Measurements from ENCODE around the gene NUCKS1.

NUCKS1 gene

DNA sequence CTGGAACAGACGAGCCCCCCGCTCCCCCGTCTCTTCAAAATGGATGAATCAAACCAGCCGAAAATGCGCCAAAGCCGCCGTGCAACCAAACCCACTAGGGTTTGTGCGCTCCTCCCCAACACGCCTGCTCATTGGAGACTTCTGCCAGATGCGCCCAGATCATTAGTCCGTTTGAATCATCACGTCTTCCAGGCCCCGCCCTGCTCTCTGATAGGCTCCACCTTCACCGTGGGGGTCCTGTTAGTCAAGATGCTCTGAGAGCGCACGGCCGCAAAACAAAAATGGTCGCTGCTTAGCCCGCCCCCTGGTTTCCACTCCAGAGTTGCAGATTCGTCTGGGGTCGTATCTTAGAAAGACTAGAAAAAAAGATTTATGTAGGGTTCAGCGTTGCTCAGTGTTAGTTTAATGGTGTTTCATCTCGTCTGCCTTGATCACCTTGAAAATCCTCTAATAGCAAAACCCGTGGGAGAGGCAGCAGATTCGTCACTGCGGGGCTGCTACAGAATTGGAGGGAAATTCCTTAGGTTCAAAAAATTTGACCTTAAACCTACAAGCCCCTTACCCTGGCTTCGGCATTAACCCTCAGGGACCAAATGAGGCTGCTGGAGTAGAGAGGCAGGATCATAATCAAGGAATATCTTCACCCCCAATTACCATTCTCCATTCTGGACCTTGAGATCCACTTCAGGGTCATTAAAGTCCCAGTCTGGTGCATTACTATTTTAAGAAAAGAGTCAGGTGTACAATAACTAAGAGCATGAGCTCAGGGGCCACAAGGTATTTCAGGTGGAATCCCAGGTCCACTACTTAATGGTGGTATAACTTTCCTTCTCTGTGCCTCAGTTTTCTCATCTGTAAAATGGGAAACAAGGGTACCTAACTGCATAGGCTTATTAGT is at the start of gene NUCKS1:
Gene NUCKS1, minus strand, starts transcription at position 45 of the 898 bp plus-strand sequence. CDS start 209 bp downstream, outside the sequence.
- peak; percentile 96 for DNase-seq

GRCh38 chr1:205798577-205798976 is 48.6 kb upstream of the NUCKS1 start:
- no peak for DNase-seq

DNA sequence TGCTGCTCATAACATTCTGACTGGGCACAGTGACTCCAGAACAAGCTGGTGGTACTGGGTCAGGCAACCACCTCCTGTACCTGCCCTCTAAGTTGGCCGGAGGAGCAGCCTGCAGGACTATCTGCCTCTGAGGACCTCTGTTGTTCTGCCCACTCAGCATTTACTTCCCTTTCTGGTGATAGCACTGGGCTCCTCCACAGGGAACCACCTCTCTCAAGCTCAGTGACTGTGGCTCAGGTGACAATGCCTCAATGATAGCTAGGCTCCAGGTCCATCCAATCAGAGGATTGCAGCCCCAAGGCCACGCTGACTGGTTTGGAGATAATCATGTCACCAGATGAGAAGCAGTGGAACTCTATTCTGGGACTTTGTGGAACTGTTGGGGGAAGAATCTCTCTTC is 47.2 kb upstream of the NUCKS1 start:
- no peak for DNase-seq

GRCh38 chr1:205794011-205794730 is 44.2 kb upstream of the NUCKS1 start:
- no peak for DNase-seq

DNA sequence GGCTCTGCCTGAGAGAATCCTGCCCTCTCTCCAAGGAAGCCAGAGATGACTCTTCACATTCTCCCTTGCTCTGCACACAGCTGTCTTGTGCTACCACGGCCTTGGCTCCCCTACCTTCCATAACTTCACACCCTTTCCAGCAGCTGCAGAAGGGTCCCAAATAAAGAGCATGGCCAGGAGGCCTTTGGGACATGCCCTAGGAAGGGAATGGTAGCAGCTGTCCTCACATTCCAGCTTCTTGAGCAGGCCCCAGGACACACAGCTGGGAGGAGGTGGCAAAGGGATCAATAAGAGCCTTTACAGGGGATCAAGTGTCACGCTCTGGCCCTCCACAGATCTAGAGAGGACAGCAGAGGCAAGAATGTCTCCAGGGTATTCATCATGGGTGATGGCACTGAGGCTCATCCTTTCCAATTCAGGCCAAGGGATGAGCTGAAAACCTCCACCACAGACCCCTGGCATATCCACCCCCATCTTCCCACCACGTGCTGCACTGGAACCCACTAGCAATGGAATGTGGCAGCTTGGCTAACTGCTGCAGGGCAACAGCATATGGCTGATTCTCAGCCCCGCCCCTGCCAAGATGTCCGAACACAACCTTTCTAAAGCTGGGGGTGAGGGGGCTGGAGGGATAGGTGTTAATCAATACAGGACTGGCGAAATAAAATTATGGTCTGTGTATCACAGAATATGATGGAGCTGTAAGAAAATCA is 43.1 kb upstream of the NUCKS1 start:
- no peak for DNase-seq

- DNase-seq: no peak
These were observed 42.5 kb upstream of the NUCKS1 start for GRCh38 chr1:205792481-205792881.

GRCh38 chr1:205791568-205792180 is 41.7 kb upstream of the NUCKS1 start:
- DNase-seq: peak; percentile 59

DNA sequence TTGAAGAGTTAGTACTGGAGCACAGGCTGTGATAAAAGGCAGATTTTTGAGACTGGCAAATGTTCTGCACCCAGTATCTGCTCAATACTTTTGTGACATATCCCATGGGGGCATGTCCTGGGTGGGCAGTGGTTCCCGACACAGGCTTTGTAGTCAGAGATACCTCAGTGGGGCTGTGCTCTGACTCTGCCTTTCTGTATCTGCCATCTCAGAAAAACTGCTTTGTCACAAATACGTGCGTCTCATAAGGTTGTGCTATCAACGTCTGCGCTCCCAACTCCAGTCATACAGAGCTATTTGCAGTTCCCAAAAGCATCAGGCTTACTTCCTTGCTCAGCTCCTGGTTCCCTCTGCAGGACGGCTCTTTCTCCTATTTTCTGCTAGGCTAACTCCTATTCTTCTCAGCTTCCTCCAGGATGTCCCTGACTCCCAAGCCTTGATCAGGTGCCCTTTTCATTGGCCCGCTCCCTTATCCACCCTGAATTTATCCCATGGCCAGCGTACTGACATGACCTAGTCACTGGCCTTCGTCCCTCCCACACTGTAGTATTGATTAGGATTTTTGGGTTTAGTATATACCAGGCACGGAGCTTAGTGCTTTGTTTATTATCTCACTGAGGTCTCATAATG is 37.4 kb upstream of the NUCKS1 start:
- DNase-seq: no peak

DNA sequence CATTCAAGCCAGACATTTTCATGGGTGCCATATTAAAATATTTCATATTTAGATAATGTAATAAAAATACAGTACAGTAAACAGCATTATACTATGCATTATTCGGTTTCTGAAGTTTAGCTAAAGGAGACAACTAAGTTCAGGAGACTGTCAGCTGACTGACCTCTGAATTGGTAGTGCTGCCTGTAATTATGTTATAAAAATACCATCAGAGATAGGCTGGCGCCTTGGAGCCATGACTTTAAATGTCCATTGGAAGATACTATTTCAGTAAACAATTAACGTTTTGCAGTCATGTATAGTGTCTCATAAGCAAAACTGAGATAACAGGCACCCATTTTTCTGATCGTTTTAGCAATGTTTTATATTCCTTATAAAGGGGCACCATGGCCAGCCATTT is 36.6 kb upstream of the NUCKS1 start:
- DNase-seq: no peak

GRCh38 chr1:205785446-205785845 is 35.5 kb upstream of the NUCKS1 start:
- no peak for DNase-seq

DNA sequence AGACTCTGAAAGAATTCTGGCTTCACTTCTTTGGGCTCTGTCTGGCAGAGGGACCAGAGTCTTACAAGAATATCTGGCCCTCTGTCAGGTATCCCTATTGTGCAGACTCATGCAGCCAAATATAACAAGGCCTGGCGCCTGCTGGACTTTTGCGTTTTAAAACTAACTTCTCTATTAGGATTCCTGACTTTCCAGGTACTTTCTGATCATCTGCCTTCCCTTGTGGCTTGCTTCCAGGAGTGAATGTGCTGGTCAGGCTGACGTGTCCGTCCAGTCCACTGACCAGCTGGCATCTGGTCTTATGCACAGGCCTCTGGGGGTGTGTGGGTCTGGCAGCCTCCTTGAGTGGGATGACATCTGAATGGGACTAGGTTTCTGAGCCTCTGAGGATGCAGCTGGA is 33.9 kb upstream of the NUCKS1 start:
- no peak for DNase-seq

DNA sequence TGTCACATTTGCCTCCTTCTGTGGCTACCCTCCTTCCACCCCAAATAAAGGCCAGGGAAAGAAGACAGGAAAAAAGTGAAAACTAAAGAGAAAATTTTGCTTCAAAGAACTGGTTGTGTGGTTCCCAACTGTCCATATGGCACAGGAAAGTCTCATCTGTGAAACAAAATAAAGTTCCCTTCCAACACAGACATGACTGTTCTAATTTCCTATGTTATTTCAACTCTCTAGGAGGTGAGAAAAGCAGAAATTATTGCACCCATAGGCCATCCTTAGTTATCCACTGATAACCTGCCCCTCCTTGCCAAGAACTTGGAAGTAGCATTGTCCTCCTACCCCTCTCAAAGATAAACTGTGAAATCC is 33.4 kb upstream of the NUCKS1 start:
- DNase-seq: no peak

DNA sequence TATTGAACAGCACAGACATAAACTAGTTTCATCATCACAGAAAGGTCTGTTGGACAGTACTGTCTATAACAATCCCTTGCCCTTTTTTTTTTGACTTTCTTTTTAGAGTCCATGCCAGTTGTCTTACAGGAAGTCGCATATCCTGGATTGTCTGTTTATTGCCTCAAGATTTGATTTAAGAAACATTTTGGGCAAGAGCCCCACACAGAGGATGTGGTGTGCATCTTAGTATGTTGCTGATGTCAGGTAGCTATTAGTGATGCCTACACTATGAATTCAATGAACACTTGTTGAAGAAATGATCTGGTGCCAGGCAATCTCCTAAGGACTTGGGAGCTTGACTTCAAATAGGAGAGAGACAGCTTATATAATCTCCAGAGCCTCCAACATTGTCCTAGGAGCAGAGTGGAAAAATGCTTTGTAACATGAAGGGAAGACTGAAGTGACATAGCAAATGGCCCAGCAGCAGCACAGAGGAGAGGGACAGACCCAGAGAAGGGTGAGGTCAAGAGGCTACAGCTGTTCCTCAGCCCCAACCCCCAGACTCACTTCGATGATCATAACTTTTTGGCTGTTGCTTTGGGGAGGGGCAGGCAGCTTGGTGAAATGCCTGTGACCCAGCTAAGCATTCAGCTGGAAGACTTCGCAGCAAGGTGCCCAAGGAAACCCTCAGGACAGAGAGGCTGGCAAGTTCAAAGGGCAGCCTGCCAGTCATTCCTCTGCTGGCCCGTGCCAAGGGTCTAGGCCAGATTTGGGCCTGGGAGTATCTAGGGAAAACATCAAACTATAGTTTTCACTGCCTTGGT is 32.8 kb upstream of the NUCKS1 start:
- no peak for DNase-seq

GRCh38 chr1:205780335-205780734 is 30.4 kb upstream of the NUCKS1 start:
- DNase-seq: no peak

- DNase-seq: no peak
These were observed 28.0 kb upstream of the NUCKS1 start for GRCh38 chr1:205777994-205778393.

DNA sequence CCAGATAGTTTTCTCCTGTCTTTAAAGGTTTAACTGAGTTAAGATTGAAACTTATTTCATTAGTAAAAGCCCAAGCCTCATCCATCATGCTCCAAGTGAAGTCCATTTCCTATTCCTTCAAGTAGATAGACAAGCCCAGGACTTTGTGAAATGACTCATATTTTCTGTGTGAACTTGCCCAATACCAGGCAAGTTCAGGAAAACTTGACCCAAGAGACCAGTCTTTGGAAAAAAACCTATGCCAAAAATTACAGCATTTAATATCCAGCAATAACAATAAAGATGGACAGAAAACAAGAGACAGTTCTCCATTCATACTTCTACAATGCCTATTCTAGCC is 25.7 kb upstream of the NUCKS1 start:
- no peak for DNase-seq

- peak; percentile 80 for DNase-seq
These were observed 25.2 kb upstream of the NUCKS1 start, which contains the start of gene RAB29 for GRCh38 chr1:205775015-205775716. TSS of gene RAB29 (minus strand) at chr1:205775482. CDS start at chr1:205774956, 526 bp downstream.

DNA sequence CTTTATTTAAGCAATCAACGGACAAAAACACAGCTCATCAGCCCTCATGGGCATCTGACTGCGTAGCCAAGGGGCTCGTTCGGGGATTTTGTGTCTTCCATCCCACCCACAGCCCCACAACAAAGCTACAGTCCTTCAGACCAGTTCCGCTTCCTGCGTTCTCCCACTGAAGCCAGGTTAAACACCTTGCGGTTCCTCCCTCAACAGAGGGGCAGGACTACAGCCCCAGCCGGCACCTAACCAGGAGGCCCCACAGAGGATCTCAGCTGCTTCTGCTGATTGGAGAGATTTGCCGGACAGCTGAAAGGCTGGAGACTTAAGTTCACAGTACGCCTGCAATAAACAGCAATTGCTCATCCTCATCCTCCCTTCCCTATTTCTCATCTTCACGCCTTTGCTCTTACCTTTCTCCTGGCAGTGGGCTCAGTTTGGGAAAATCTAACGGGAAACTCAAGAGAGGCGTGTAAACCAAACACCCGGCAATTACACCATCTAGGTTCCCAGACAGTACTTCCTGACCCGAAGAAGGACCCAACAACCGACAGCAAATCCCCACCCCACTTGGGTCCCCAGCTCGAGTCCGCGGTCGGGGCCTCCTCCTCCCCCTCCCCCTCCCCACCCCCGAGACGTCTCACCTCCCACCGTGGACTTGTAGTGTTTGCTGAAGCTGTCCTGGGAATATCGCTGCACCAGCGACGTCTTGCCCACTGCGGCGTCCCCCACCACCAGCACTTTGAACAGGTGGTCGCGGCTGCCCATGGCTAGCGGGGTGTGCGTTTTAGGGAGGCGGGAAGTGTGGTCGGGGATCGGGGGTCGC is 24.4 kb upstream of the NUCKS1 start:
- DNase-seq: peak; percentile 34

- DNase-seq: no peak
These were observed 22.6 kb upstream of the NUCKS1 start for GRCh38 chr1:205772607-205773032.

DNA sequence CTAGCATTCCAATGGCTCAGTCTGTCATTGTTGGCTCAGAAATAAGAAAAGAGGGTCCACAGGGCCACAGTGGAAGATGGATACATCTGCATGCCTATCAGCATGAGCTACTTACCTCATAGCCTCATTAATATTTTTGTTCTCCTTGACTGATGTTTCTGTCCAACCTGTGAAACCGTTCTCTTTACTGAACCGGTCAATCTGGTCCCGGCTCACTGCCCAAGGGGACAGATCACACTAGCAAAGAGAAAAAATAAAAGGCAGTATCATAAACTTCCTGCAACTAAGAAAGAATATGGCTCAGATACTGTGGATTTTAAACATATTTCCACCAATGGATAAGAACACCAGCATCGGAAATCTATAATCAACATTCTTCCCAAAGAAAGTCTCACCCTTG is 20.6 kb upstream of the NUCKS1 start:
- no peak for DNase-seq

Data from activated CD4-positive, alpha-beta T cell treated with anti-CD3 and anti-CD28 coated beads, Interleukin-2, amount 50 U/mL, for 1 hour (primary cell).